Activated CD4-positive, alpha-beta T cell treated with anti-CD3 and anti-CD28 coated beads, Interleukin-2, amount 50 U/mL, for 1 hour (primary cell): Measurements from ENCODE around the gene SEPTIN12.
A peak's percentile ranks its signal among the peaks of the same experiment; 100 is the strongest.

Experiments
- DNase-seq: peaks from one replicate; pipeline ENCODE4 v3.0.0-alpha.2; 2020

SEPTIN12 gene

GRCh38 chr16:4787627-4788482 is at the start of gene SEPTIN12:
Gene SEPTIN12 (minus strand): TSS chr16:4788345. CDS start chr16:4787645, 700 bp downstream.
- DNase-seq: no peak

- DNase-seq: no peak
Observed at GRCh38 chr16:4836727-4837126, 48.6 kb upstream of the SEPTIN12 start.

- DNase-seq: no peak
Observed at GRCh38 chr16:4833584-4833983, 45.4 kb upstream of the SEPTIN12 start.

GRCh38 chr16:4832698-4833343 is 44.7 kb upstream of the SEPTIN12 start:
- no peak for DNase-seq

- DNase-seq: no peak
Observed at GRCh38 chr16:4831616-4832015, 43.5 kb upstream of the SEPTIN12 start.

- no peak for DNase-seq
Observed at GRCh38 chr16:4830408-4830807, 42.3 kb upstream of the SEPTIN12 start.

GRCh38 chr16:4828567-4829321 is 40.6 kb upstream of the SEPTIN12 start:
- no peak for DNase-seq

- DNase-seq: no peak
Observed at GRCh38 chr16:4826980-4827379, 38.8 kb upstream of the SEPTIN12 start.

- no peak for DNase-seq
Observed at GRCh38 chr16:4826526-4826925, 38.4 kb upstream of the SEPTIN12 start.

- DNase-seq: no peak
Observed at GRCh38 chr16:4825196-4825595, 37.1 kb upstream of the SEPTIN12 start.

GRCh38 chr16:4820652-4821051 is 32.5 kb upstream of the SEPTIN12 start:
- no peak for DNase-seq

GRCh38 chr16:4814542-4815173 is 26.5 kb upstream of the SEPTIN12 start:
- DNase-seq: no peak

- DNase-seq: no peak
Observed at GRCh38 chr16:4814046-4814445, 25.9 kb upstream of the SEPTIN12 start.

- DNase-seq: no peak
Observed at GRCh38 chr16:4813251-4814003, 25.3 kb upstream of the SEPTIN12 start.

GRCh38 chr16:4811773-4812172 is 23.6 kb upstream of the SEPTIN12 start:
- no peak for DNase-seq

GRCh38 chr16:4811242-4811641 is 23.1 kb upstream of the SEPTIN12 start:
- no peak for DNase-seq

- no peak for DNase-seq
Observed at GRCh38 chr16:4806280-4806679, 18.1 kb upstream of the SEPTIN12 start.

GRCh38 chr16:4805231-4805630 is 17.1 kb upstream of the SEPTIN12 start:
- no peak for DNase-seq

GRCh38 chr16:4803898-4804762 is 16.0 kb upstream of the SEPTIN12 start:
- no peak for DNase-seq

GRCh38 chr16:4803401-4803844 is 15.3 kb upstream of the SEPTIN12 start:
- DNase-seq: no peak

- DNase-seq: peak; percentile 85
Observed at GRCh38 chr16:4802659-4803287, 14.6 kb upstream of the SEPTIN12 start.
